RCC 7860 (cell line): Measurements from ENCODE around the gene DQX1.
A peak's percentile ranks its signal among the peaks of the same experiment; 100 is the strongest.

Experiments used
- DNase-seq: peaks from one replicate; pipeline ENCODE4 v3.0.0-alpha.2; 2015; ENCODE audit warnings: low spot score
- FAIRE-seq: peaks from 2 replicates; lab custom pipeline; 2012; peaks lifted over from hg19 to GRCh38; lab: Jason Lieb, UNC

The DQX1 gene

GRCh38 chr2:74533464-74533863 is 7.4 kb upstream of the DQX1 start:
- no peak for FAIRE-seq
- no peak for DNase-seq

GRCh38 chr2:74532222-74532621 is 6.2 kb upstream of the DQX1 start:
- FAIRE-seq (no peak), DNase-seq (peak; percentile 26)

GRCh38 chr2:74531666-74532065 is 5.6 kb upstream of the DQX1 start:
- no peak for FAIRE-seq

GRCh38 chr2:74530239-74531187 is 4.5 kb upstream of the DQX1 start:
- no peak for DNase-seq
- FAIRE-seq, result no peak

More at GRCh38 chr2:74531666-74532065, 5.6 kb upstream of the DQX1 start:
- DNase-seq, result no peak

DNA sequence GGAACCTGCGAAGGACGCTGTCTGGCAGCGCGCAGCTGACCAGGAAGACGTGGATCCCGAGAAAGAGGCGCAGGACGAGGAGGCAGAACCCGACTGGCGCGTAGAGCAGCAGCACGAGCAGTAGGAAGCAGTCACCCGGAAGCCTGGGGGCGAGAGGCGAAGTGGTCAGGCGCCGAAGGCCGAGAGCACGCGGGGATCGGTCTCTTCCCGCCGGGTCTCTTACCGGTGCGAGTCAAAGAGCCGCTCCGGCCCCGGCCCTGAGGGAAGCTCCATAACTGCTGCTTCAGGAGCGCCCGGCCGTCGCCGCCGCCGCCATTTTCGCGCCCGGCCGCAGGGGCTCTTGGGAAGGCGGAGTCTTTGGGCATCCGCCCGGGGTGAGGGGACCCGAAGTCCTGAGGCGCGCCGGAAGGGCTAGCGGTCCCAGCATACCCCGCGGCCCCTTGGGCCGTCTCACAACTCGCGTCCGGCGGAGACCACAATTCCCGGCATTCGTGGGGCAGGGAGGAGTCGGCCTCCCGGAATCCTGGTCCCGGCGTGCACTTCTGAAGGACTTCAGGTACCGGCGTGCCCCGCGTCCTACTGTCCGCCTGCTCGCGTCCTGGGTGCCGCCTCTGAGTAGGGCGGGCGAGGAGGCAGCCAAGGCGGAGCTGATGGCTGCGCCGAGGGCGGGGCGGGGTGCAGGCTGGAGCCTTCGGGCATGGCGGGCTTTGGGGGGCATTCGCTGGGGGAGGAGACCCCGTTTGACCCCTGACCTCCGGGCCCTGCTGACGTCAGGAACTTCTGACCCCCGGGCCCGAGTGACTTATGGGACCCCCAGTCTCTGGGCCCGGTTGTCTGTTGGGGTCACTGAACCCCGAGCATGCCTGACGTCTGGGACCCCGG is 3.6 kb upstream of the DQX1 start, which contains the start of the genes AUP1 and HTRA2:
TSS of gene AUP1 (minus strand) at position 350 of the 882 bp plus-strand sequence. CDS start at position 273, 77 bp downstream.
TSS of gene HTRA2 (plus strand) at position 577 of the 882 bp plus-strand sequence. CDS start at position 651, 74 bp downstream.
- FAIRE-seq, result peak; percentile 87
- peak; percentile 96 for DNase-seq

DNA sequence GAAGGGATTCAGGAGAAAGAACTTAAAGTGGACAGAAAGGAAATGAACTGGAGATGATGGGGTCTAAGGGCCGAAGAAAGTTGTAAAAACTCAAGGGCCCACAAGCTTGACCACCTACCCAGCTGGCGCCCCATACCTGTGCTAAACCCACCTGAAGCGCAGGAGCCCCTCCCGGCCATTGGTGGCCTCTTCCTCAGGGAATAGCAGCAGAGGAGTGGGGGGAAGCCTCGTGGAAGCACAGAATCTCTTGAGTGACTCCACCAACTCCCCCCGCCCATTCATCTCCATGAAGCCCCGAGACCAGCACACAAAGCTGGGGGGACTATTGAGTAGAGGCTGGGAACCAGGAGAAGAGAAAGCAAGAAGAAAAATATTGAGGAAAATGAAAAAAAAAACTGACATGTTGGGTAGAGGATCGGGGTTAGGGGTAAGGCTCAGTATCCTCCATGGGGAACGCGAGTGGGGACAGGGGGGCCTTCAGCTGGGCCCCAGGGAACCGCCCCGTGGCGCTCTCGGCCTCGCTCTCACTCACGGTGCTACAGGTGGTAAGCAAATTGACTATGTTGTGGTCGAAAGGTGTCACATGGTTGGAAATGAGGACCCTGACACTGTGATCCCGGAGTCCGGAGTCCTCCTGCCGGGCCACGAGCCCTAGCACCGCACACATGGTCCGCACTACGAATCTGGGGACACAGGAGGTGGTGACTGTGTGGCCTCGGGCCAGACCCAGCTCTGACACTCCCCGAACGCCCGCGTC is 2.7 kb upstream of the DQX1 start:
- DNase-seq (no peak), FAIRE-seq (no peak)

- FAIRE-seq, result no peak
Measured at GRCh38 chr2:74527741-74528140, 1.7 kb upstream of the DQX1 start.

GRCh38 chr2:74526649-74527230 is 709 bp upstream of the DQX1 start:
- DNase-seq (no peak), FAIRE-seq (no peak)

More at GRCh38 chr2:74527741-74528140, 1.7 kb upstream of the DQX1 start:
- no peak for DNase-seq

DNA sequence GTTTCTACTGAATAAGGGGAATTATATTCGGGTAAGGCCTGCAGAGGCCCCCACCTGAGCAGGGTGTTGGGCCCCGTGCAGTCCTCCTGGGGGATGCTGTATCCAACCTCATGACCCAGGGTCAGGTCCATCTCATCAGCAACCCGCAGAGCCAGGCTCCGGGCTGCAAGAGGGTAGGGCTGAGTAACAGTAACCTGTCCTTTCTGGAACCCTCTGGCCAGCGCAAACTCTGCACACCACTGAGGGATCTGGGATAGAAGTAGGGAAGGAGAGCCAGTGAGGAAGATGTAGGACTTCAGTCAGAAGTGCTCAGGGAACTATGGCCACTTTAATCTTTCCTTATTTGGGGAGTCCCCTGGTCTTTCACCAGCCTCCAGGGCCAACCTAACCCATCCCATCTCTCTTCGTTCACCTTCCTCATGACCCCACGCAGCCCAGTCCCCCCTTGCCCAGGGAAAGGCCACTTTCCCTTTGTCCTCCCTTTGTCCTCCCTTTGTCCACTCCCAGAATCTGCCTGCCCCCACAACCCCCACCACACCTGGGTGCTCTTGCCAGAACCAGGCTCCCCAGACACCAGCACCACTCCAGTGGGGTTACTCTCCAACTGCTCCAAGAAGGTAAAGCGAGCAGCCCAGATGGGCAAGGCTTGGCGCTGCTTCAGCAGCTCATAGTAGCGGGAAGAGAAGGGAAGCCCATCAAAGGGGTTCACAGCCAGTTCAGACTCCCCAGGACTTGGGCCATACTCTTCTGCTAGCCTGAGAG is 895 bp downstream of the DQX1 start:
- no peak for DNase-seq
- no peak for FAIRE-seq

DNA sequence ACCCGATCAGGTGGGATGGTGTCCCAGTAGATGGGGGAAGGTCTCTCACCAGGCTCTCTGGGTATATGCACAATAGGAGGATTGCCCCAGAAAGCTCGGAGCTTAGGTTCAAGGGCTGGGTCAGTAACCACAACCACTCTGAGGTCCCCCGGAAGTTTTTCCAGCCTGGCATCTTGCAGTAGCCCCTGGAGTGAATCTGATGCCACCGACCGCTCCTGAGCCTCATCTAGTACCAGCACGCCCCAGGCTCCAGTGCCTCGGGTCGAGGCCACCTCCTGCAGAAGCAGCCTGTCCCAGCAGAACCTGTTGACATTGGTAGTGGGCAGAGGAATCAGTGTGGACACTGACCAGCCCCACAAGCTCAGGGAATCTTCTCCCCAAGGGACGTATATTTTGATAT is 2.0 kb downstream of the DQX1 start:
- no peak for FAIRE-seq

GRCh38 chr2:74522516-74522915 is 3.5 kb downstream of the DQX1 start:
- DNase-seq (no peak), FAIRE-seq (no peak)

More for the DNA sequence above, 2.0 kb downstream of the DQX1 start:
- no peak for DNase-seq

DNA sequence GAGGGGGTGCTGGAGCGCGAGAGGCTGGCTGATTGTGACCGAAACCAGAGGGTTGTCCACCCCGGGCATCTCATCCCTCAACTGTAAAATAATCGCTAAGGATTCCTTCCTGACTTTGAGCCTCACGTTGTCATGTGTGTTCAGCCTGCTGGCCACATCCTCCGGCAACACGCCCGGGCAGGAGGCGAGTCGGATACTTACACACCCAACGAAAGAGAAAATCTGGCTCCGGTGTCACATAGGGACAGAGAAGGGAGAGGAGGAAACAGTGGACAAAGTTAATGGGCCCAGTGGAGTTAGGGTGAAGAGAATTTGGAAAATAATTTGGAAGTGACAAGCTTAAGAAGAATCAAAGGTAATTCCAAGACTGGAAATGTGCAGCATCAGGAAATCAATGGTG is 9.4 kb downstream of the DQX1 start:
- no peak for DNase-seq
- no peak for FAIRE-seq

DNA sequence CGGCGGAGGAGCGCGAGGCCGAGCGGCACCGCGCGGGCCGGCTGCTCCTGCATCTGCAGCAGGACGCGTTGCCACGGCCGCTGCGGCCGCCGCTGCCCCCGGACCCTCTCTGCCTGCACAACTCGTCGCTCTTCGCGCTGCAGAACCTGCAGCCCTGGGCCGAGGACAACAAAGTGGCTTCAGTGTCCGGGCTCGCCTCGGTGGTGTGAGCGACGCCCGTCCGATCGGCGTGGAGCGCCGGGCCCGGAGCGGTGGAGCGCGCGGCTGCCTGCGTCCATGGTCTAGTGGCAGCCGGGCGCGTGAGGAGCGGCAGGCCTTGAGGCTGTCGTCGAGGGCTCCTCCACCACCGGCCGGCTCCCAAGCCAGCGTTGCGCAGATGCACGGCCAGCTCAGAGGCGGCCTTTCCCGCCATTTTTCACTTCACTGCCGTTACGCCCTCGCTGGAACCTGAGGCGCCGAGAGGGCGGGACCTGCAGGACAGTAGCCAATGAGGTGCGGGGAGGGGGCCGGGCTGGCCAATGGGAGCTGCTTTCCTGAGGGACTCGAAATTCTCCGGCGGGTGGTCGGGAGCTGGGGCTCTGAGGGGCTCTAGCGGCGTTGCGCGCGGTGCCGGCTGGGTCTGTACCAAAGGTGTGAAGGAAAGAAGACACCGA is 9.9 kb downstream of the DQX1 start:
- no peak for DNase-seq
- no peak for FAIRE-seq

- FAIRE-seq (no peak), DNase-seq (no peak)
Measured at GRCh38 chr2:74515271-74515980, 10.6 kb downstream of the DQX1 start.

DNA sequence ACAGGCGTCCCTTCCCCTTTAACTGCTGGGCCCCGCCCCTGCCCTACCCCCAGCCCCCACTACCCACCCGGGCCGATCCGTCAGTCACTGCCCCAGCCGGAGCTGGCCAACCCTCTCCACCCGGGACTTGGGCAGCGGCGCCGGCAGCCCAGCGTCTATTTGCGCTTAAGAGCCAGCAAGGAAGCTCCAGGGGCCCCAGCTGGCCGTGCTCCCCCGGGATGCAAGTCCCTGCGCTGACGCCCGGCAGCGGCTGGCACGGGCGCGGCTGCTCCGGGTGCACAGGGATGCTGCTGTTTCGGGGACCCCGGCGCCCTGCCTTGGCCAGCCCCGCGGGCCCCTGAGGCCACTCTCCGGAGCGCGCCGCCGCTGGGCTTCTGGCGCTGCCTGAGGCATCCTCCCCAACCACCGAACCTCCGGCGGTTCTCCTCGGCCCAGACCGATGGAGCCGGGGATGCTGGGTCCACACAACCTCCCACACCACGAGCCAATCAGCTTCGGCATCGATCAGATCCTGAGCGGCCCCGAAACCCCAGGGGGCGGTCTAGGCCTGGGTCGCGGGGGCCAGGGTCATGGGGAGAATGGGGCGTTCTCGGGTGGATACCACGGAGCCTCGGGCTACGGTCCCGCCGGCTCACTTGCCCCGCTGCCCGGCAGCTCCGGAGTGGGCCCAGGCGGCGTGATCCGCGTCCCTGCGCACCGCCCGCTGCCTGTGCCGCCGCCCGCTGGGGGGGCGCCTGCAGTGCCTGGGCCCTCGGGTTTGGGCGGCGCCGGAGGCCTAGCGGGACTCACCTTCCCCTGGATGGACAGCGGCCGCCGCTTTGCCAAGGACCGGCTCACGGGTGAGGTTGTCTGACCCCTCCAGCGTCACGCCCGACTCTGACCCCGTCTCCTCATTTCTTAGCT is 11.4 kb downstream of the DQX1 start, which contains the start of gene TLX2:
TSS of gene TLX2 (plus strand) at position 83 of the 903 bp plus-strand sequence. CDS start at position 440, 357 bp downstream.
- no peak for FAIRE-seq

DNA sequence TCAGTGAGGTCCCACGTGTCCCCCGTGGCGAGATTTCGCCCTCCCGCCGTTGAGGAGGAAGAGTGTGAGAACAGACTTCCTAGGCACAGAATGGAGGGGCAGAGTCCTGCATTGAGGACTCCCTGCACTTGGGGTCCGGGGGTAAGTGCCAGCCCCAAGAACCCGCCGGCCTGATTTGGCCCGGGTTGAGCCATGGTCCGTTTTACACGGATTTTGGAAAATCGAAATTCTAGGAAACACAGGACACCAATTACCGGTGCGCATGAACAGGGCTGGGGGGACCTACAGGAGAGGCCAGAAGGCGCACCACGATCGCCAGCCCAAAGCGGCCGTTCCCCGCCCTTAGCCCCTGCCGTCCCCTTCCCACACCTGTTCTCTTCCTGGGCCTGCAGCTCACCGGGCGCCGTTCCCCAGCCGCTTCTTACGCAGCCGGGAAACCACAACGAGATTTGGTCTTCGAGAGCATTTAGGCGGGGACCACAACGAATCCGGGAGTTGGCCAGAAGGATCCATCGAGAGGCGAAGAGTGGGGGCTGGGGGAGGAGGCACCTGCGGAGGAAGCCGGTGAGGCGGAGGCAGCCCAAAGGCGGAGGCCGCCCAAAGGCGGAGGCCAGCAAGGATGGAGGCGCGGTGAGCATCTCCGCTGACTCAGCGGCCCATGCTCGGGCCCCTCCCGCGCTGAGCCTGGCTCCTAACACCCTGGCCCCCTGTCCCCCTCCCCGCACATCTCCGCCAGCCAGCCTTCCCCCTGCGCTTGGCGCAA is 12.2 kb downstream of the DQX1 start:
- DNase-seq, result no peak
- FAIRE-seq, result no peak

More for the DNA sequence above, 11.4 kb downstream of the DQX1 start, which contains the start of gene TLX2:
- DNase-seq, result no peak
